Upper lobe of left lung (tissue), 4 donors: ENCODE data around the gene HES7.

Experiments used
- POLR2A ChIP-seq, 4 donors: fragments of 450-650 bp; IDR thresholded peaks; one replicate each; pipeline ENCODE4 v1.5.1; 2016 to 2017; ENCODE audit warnings: antibody characterized with exemption in 4 of 4, mild to moderate bottlenecking in 2 of 4
- POLR2AphosphoS5 ChIP-seq, 2 donors: sonication (generic); formaldehyde crosslinking; IDR thresholded peaks; one replicate each; pipeline ENCODE4 v1.5.1; 2017; ENCODE audit warnings: antibody characterized with exemption in 2 of 2
- TF ChIP-seq, protein P1 (sequence below), 6 experiments: fragments of 450-650 bp in 4 of 6; fragments of 200-600 bp in 2 of 6; sonication (generic) in 2 of 6; IDR thresholded peaks; one replicate each; pipeline ENCODE4 v1.5.1; 2016 to 2019; ENCODE audit warnings: antibody characterized with exemption in 6 of 6

- TF ChIP-seq, protein P1, sequence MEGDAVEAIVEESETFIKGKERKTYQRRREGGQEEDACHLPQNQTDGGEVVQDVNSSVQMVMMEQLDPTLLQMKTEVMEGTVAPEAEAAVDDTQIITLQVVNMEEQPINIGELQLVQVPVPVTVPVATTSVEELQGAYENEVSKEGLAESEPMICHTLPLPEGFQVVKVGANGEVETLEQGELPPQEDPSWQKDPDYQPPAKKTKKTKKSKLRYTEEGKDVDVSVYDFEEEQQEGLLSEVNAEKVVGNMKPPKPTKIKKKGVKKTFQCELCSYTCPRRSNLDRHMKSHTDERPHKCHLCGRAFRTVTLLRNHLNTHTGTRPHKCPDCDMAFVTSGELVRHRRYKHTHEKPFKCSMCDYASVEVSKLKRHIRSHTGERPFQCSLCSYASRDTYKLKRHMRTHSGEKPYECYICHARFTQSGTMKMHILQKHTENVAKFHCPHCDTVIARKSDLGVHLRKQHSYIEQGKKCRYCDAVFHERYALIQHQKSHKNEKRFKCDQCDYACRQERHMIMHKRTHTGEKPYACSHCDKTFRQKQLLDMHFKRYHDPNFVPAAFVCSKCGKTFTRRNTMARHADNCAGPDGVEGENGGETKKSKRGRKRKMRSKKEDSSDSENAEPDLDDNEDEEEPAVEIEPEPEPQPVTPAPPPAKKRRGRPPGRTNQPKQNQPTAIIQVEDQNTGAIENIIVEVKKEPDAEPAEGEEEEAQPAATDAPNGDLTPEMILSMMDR (IDR thresholded peaks at IDR 0.05): no peak
- TF ChIP-seq POLR2AphosphoS5 (IDR thresholded peaks at IDR 0.05) (no peak), POLR2A (IDR thresholded peaks at IDR 0.05) (no peak)
Measured at GRCh38 chr17:8133941-8134340, 10.0 kb upstream of the HES7 start.
